WTC11 (cell line): ENCODE results near the gene ST6GALNAC6. TPM values are rescaled to one million over a fixed set of nuclear protein-coding genes. Genes with fewer than 3 reads are reported as not detected.

Experiments
- ATAC-seq: fragments of 200-7000 bp; cut with Tn5 transposase; 2 replicates; pipeline ENCODE4 v1.10.0; 2021; ENCODE audit warnings: mild to moderate bottlenecking, moderate library complexity
- CTCF ChIA-PET: fragments of 300-600 bp; sonication (Branson Sonifier 250); formaldehyde crosslinking; loops from one replicate; lab custom pipeline; 2021; ENCODE audit warnings: antibody characterized with exemption; lab: Charles Lee
- POLR2A ChIA-PET: fragments of 350-600 bp; sonication (Branson Sonifier 250); formaldehyde crosslinking; loops from one replicate; lab custom pipeline; 2021; ENCODE audit warnings: antibody characterized with exemption; lab: Charles Lee
- DNase-seq: peaks from one replicate; pipeline ENCODE4 v3.0.0; 2021; ENCODE audit warnings: low spot score
- H3K27ac Mint-ChIP-seq: 2 replicates; pipeline ENCODE4 v1.8.0; 2021; ENCODE audit warnings: mixed read lengths
- H3K27me3 Mint-ChIP-seq: 2 replicates; pipeline ENCODE4 v1.8.0; 2021; ENCODE audit warnings: low read depth, mild to moderate bottlenecking, moderate library complexity, mixed read lengths
- H3K36me3 Mint-ChIP-seq: 2 replicates; pipeline ENCODE4 v1.8.0; 2021; ENCODE audit warnings: mixed read lengths
- H3K4me1 Mint-ChIP-seq: 2 replicates; pipeline ENCODE4 v1.8.0; 2022; ENCODE audit warnings: mixed read lengths
- H3K4me3 Mint-ChIP-seq: 2 replicates; pipeline ENCODE4 v1.8.0; 2021; ENCODE audit warnings: mild to moderate bottlenecking, moderate library complexity, mixed read lengths
- H3K9me3 Mint-ChIP-seq: 2 replicates; pipeline ENCODE4 v1.8.0; 2021; ENCODE audit warnings: mixed read lengths
- ATF1 ChIP-seq: sonication (generic); formaldehyde crosslinking; IDR thresholded peaks from 2 replicates; pipeline ENCODE4 v1.8.1; 2023; ENCODE audit warnings: mild to moderate bottlenecking, moderate library complexity, missing genetic modification reagents
- CDX4 ChIP-seq: fragments of 250-450 bp; sonication (Bioruptor Pico); IDR thresholded peaks from 2 replicates; pipeline ENCODE4 v1.9.0; 2021; ENCODE audit warnings: moderate library complexity, mild to moderate bottlenecking, inconsistent platforms, borderline replicate concordance
- E2F1 ChIP-seq: sonication (generic); formaldehyde crosslinking; IDR thresholded peaks from 2 replicates; pipeline ENCODE4 v1.8.0; 2022; ENCODE audit warnings: mild to moderate bottlenecking, missing genetic modification reagents
- E2F4 ChIP-seq: sonication (generic); formaldehyde crosslinking; IDR thresholded peaks from 2 replicates; pipeline ENCODE4 v1.8.1; 2022; ENCODE audit warnings: low read depth, mild to moderate bottlenecking, moderate library complexity, missing genetic modification reagents, borderline replicate concordance
- FOXK1 ChIP-seq: sonication (generic); formaldehyde crosslinking; IDR thresholded peaks from 2 replicates; pipeline ENCODE4 v1.8.0; 2022; ENCODE audit warnings: mild to moderate bottlenecking, moderate library complexity, missing genetic modification reagents
- GABPB1 ChIP-seq: sonication (generic); formaldehyde crosslinking; IDR thresholded peaks from 2 replicates; pipeline ENCODE4 v1.8.1; 2023; ENCODE audit warnings: mild to moderate bottlenecking, missing genetic modification reagents
- GTF2I ChIP-seq: fragments of 250-450 bp; sonication (Bioruptor Pico); conservative IDR thresholded peaks from 2 replicates; pipeline ENCODE4 v1.4.0; 2021; ENCODE audit warnings: mild to moderate bottlenecking
- HMGA2 ChIP-seq: fragments of 250-450 bp; sonication (Bioruptor Pico); IDR thresholded peaks from 2 replicates; pipeline ENCODE4 v1.4.0; 2021; ENCODE audit warnings: mild to moderate bottlenecking, moderate library complexity
- IRF1 ChIP-seq: sonication (generic); formaldehyde crosslinking; IDR thresholded peaks from 2 replicates; pipeline ENCODE4 v1.8.0; 2023; ENCODE audit warnings: missing genetic modification reagents
- JUN ChIP-seq: sonication (generic); formaldehyde crosslinking; IDR thresholded peaks from 2 replicates; pipeline ENCODE4 v1.8.0; 2023; ENCODE audit warnings: mild to moderate bottlenecking, missing genetic modification reagents
- MAX ChIP-seq: sonication (generic); formaldehyde crosslinking; IDR thresholded peaks from 2 replicates; pipeline ENCODE4 v1.8.0; 2022; ENCODE audit warnings: mild to moderate bottlenecking, missing genetic modification reagents
- MLX ChIP-seq: sonication (generic); formaldehyde crosslinking; IDR thresholded peaks from 2 replicates; pipeline ENCODE4 v1.8.1; 2023; ENCODE audit warnings: mild to moderate bottlenecking, missing genetic modification reagents, moderate library complexity
- MYBL2 ChIP-seq: sonication (generic); formaldehyde crosslinking; IDR thresholded peaks from 2 replicates; pipeline ENCODE4 v1.8.1; 2023; ENCODE audit warnings: mild to moderate bottlenecking, moderate library complexity, missing genetic modification reagents
- NFATC4 ChIP-seq: fragments of 250-450 bp; sonication (Bioruptor Pico); IDR thresholded peaks from 2 replicates; pipeline ENCODE4 v1.9.0; 2021; ENCODE audit warnings: mild to moderate bottlenecking
- NR2C2 ChIP-seq: sonication (generic); formaldehyde crosslinking; IDR thresholded peaks from 2 replicates; pipeline ENCODE4 v1.8.0; 2022; ENCODE audit warnings: mild to moderate bottlenecking, missing genetic modification reagents
- SMAD3 ChIP-seq: sonication (generic); formaldehyde crosslinking; IDR thresholded peaks from 2 replicates; pipeline ENCODE4 v1.8.0; 2022; ENCODE audit warnings: missing genetic modification reagents, mild to moderate bottlenecking, borderline replicate concordance
- TEAD4 ChIP-seq: sonication (generic); formaldehyde crosslinking; IDR thresholded peaks from 2 replicates; pipeline ENCODE4 v1.8.0; 2022; ENCODE audit warnings: mild to moderate bottlenecking, missing genetic modification reagents
- USF1 ChIP-seq: sonication (generic); formaldehyde crosslinking; IDR thresholded peaks from 2 replicates; pipeline ENCODE4 v1.8.0; 2022; ENCODE audit warnings: mild to moderate bottlenecking, missing genetic modification reagents
- ZBTB43 ChIP-seq: sonication (generic); formaldehyde crosslinking; IDR thresholded peaks from 2 replicates; pipeline ENCODE4 v1.8.1; 2023; ENCODE audit warnings: mild to moderate bottlenecking, missing genetic modification reagents
- ZNF138 ChIP-seq: sonication (generic); formaldehyde crosslinking; conservative IDR thresholded peaks from 2 replicates; pipeline ENCODE4 v1.8.1; 2022; ENCODE audit warnings: mild to moderate bottlenecking, moderate library complexity, missing genetic modification reagents
- ZNF317 ChIP-seq: sonication (generic); formaldehyde crosslinking; IDR thresholded peaks from 2 replicates; pipeline ENCODE4 v1.8.1; 2023; ENCODE audit warnings: low read depth, mild to moderate bottlenecking, moderate library complexity, missing genetic modification reagents, borderline replicate concordance
- ZNF416 ChIP-seq: fragments of 250-450 bp; sonication (Bioruptor Pico); IDR thresholded peaks from 2 replicates; pipeline ENCODE4 v1.9.0; 2021; ENCODE audit warnings: mild to moderate bottlenecking, inconsistent platforms
- total RNA-seq: library from RNA; stranded (reverse); gene quantifications from 3 replicates; pipeline ENCODE4 v1.2.3, GENCODE V29; 2021

ST6GALNAC6 gene
- total RNA-seq, 1 experiment from 2014 or later, result 47.5 TPM

- H3K27me3 Mint-ChIP-seq, result no peaks in the 10 kb centered on the region
- H3K4me1 Mint-ChIP-seq, result peaks cover 9% of the 10 kb centered on the region
- CTCF ChIA-PET, result interaction anchor here (0.6 kb wide), 1 partner anchor 92 kb away, joined by 4 read pairs; no protein-coding TSS in a partner anchor
- peaks cover 6% of the 10 kb centered on the region; the same call in 1 of the 2 replicates for H3K9me3 Mint-ChIP-seq
- TF ChIP-seq SMAD3 (CRISPR knock-in tag), result no peak
- TF ChIP-seq GABPB1, result no peak
- TF ChIP-seq GTF2I, result no peak
- no peak for TF ChIP-seq MLX (CRISPR knock-in tag)
- no peak for TF ChIP-seq ZNF138 (CRISPR knock-in tag)
- TF ChIP-seq ZBTB43 (CRISPR knock-in tag), result no peak
- TF ChIP-seq NR2C2 (CRISPR knock-in tag), result no peak
- TF ChIP-seq HMGA2 (CRISPR knock-in tag), result no peak
- peaks cover 63% of the 10 kb centered on the region for H3K36me3 Mint-ChIP-seq
- POLR2A ChIA-PET, result no interaction called here
- no peak for ATAC-seq
- H3K27ac Mint-ChIP-seq, result no peak overlapping the region
- DNase-seq, result no peak
- H3K4me3 Mint-ChIP-seq, result no peak overlapping the region
Measured at GRCh38 chr9:127892831-127893230, 6.6 kb downstream of the ST6GALNAC6 start.

GRCh38 chr9:127890053-127890452 lies 9.3 kb downstream of the ST6GALNAC6 start:
- no peak for DNase-seq
- peaks cover 64% of the 10 kb centered on the region for H3K36me3 Mint-ChIP-seq
- no peak overlapping the region for H3K4me3 Mint-ChIP-seq
- ATAC-seq, result no peak
- H3K4me1 Mint-ChIP-seq, result peaks cover 7% of the 10 kb centered on the region; the same call in 1 of the 2 replicates
- ChIA-PET CTCF (interaction anchor here (1.0 kb wide), 1 partner anchor 20 kb away, joined by 3 read pairs; no protein-coding TSS in a partner anchor), POLR2A (interaction anchor here (1.5 kb wide), 1 partner anchor 13 kb away, joined by 3 read pairs; no protein-coding TSS in a partner anchor)
- peaks cover 6% of the 10 kb centered on the region; the same call in 1 of the 2 replicates for H3K9me3 Mint-ChIP-seq
- TF ChIP-seq IRF1 (CRISPR knock-in tag) (no peak), CDX4 (CRISPR knock-in tag) (no peak), ZNF416 (CRISPR knock-in tag) (no peak), ATF1 (no peak), JUN (CRISPR knock-in tag) (no peak), MAX (CRISPR knock-in tag) (no peak), NFATC4 (CRISPR knock-in tag) (no peak), E2F4 (CRISPR knock-in tag) (no peak), ZNF317 (CRISPR knock-in tag) (no peak), SMAD3 (CRISPR knock-in tag) (no peak), HMGA2 (CRISPR knock-in tag) (no peak), FOXK1 (no peak), USF1 (CRISPR knock-in tag) (no peak), E2F1 (no peak), MYBL2 (CRISPR knock-in tag) (no peak), TEAD4 (CRISPR knock-in tag) (no peak)
- H3K27ac Mint-ChIP-seq, result no peak overlapping the region
- H3K27me3 Mint-ChIP-seq, result no peaks in the 10 kb centered on the region
